Hematopoietic multipotent progenitor cell (in vitro differentiated cells): Measurements from ENCODE around the gene FGF10. TPM values are rescaled to one million over a fixed set of nuclear protein-coding genes. Genes with fewer than 3 reads are reported as not detected.

ENCODE experiments used
- DNase-seq, 3 donors: peaks; one replicate each; pipeline ENCODE4 v3.0.0-alpha.2; 2011 to 2015; ENCODE audit warnings: low read depth in 2 of 3, low spot score in 2 of 3
- total RNA-seq: library from RNA; depleted of rRNA; stranded (reverse); fragments of >200 nt; gene quantifications from one replicate; pipeline ENCODE4 v1.2.3, GENCODE V29; 2012

Gene FGF10
- total RNA-seq, 1 donor, result not detected

DNA sequence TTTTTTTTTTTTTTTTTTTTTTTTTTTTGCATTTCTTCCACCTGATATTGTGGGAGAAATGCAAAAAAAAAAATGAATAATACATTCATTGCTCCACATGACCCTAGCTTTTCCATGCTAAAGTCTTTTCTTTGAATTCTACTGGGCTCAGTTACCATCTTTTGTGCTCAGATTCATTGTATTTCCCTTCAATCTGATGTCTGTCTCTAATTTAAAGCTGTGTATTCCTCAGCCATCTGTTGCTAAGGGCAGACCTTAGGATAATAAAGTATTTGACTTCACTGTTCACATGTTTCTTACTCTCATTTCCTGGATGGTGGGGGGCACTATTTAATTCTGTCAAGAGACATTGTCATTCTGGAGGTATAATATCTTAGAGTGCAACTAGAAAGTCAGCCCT lies 123.5 kb downstream of the FGF10 start:
- DNase-seq, result no peak

- no peak for DNase-seq
Observed at GRCh38 chr5:44260793-44261192, 128.4 kb downstream of the FGF10 start.

GRCh38 chr5:44257653-44258365 lies 131.4 kb downstream of the FGF10 start:
- no peak for DNase-seq

GRCh38 chr5:44257221-44257620 lies 132.0 kb downstream of the FGF10 start:
- DNase-seq, result no peak
